ENCODE data around the gene IFT81. TPM values are rescaled to one million over a fixed set of nuclear protein-coding genes. Genes with fewer than 3 reads are reported as not detected.
"Not testable (repeated sequence)": the region's sequence is repeated elsewhere in the genome, so short reads cannot be mapped to it uniquely, and the experiment has no call there.

The IFT81 gene
- total and polyA plus RNA-seq, 2 of the 13 experiments (the other 11 are each of a cell fraction or from before 2014, with no cell fraction given) = 4.2 to 13.0 TPM

DNA sequence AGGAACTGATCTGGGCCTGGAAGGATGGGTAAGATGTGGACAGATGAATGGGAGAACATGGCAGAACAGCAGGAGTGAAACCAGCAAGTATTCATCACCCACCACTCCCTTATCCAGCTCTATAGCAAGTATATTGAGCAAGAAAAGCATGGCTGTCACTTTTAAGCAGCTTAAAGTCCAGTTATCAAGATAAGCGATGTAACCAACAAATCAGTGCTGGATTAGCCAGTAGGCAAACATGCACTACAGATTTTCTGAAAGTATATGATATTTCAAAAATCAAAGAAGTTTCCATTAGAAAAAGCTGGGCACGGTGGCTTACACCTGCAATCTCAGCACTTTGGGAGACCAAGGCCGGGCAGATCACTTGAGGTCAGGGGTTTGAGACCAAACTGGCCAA lies 103.0 kb downstream of the IFT81 start:
- BruUV-seq (replicated peaks) = no TSS peak
- Histone ChIP-seq H3K4me1 (ENCODE audit: insufficient read depth, low read length) (peaks cover 20% of the 10 kb centered on the region), H3K27ac (ENCODE audit: extremely low read length, insufficient read depth, low read length) (no peak overlapping the region), H4K20me1 (ENCODE audit: insufficient read depth, low read length) (no peaks in the 10 kb centered on the region), H3K9me3 (ENCODE audit: low read length) (no peaks in the 10 kb centered on the region), H3K36me3 (replicated peaks in 1 of 2; ENCODE audit: control insufficient read depth in 1 of 2, insufficient read depth in 2 of 2, low read length in 2 of 2) (no peaks in the 10 kb centered on the region), H3K79me2 (ENCODE audit: insufficient read depth, low read length) (no peaks in the 10 kb centered on the region), H3K4me3 (replicated peaks in 1 of 3; ENCODE audit: insufficient read depth in 1 of 3, low read depth in 2 of 3, low read length in 3 of 3) (no peak overlapping the region), H3K27me3 (ENCODE audit: control insufficient read depth in 1 of 2, insufficient read depth in 2 of 2, low read length in 2 of 2) (no peaks in the 10 kb centered on the region), H2AFZ (ENCODE audit: low read length) (no peak overlapping the region), H3K9ac (ENCODE audit: insufficient read depth, low read depth, low read length) (no peak overlapping the region), H3K4me2 (ENCODE audit: low read depth, low read length) (no peak overlapping the region)
- ChIA-PET CTCF (ENCODE audit: low intra/inter-chr PET ratio, low total read pairs) (no interaction called here), POLR2A (interaction anchor here (1.3 kb wide), 1 partner anchor 21 kb away, joined by 6 read pairs; no protein-coding TSS in a partner anchor)
- TF ChIP-seq ARNTL (CRISPR knock-in tag; IDR thresholded peaks at IDR 0.05) (no peak), SIN3B (IDR thresholded peaks at IDR 0.05; ENCODE audit: low read length) (no peak), ZNF724P (CRISPR knock-in tag; IDR thresholded peaks at IDR 0.05; ENCODE audit: borderline replicate concordance) (no peak), HNRNPK (IDR thresholded peaks at IDR 0.05; ENCODE audit: low read depth, low read length, poor library complexity, severe bottlenecking) (no peak), KMT2A (CRISPR knock-in tag; IDR thresholded peaks at IDR 0.05) (no peak), FOSL2 (CRISPR knock-in tag; IDR thresholded peaks at IDR 0.05) (no peak), ZMAT5 (CRISPR knock-in tag; IDR thresholded peaks at IDR 0.05; ENCODE audit: borderline replicate concordance, low read depth) (no peak), ZNF652 (CRISPR knock-in tag; IDR thresholded peaks at IDR 0.05; ENCODE audit: borderline replicate concordance, low read depth) (no peak), CEBPB (IDR thresholded peaks at IDR 0.05; ENCODE audit: borderline replicate concordance, low read depth, low read length) (no peak), SKIL (CRISPR knock-in tag; IDR thresholded peaks at IDR 0.05; ENCODE audit: borderline replicate concordance) (no peak)
- TF ChIP-seq, protein P1, sequence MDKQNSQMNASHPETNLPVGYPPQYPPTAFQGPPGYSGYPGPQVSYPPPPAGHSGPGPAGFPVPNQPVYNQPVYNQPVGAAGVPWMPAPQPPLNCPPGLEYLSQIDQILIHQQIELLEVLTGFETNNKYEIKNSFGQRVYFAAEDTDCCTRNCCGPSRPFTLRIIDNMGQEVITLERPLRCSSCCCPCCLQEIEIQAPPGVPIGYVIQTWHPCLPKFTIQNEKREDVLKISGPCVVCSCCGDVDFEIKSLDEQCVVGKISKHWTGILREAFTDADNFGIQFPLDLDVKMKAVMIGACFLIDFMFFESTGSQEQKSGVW (CRISPR knock-in tag; IDR thresholded peaks at IDR 0.05; ENCODE audit: borderline replicate concordance) = no peak
- intact Hi-C loops (cut with micrococcal nuclease; ENCODE audit: unreplicated experiment) (no loop called here), in situ Hi-C loops (cut with HindIII; ENCODE audit: extremely low pct_ligation_motif_present, low pct_unique_long_range_greater_than_20kb) (no loop called here)
- 100% methylated on average over 3 of the region's 3 CpGs for WGBS (ENCODE audit: low lambda C conversion rate)
- no peak for DNase-seq (ENCODE audit: low spot score)
- no peak for ATAC-seq
- no peak for FAIRE-seq

DNA sequence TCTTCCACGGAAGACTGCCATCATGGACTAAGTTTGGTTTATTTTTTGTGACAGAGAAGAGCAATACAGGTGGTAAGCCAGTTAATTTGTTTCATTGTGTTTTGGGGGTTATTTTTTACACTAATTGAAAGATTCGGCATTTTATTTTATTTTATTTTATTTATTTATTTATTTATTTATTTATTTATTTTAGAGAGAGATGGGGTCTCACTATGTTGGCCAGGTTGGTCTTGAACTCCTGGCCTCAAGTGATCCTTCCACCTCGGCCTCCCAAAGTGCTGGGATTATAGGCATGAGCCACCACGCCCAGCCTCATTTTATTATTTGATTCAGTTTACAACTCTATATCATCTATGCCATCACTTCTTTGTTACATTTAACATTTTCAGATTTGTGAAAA lies 104.2 kb downstream of the IFT81 start:
- peaks cover 24% of the 10 kb centered on the region for H3K4me1 ChIP-seq (ENCODE audit: insufficient read depth, low read length)
- in situ Hi-C loops (cut with HindIII; ENCODE audit: extremely low pct_ligation_motif_present, low pct_unique_long_range_greater_than_20kb); H3K4me3 ChIP-seq (replicated peaks in 1 of 3; ENCODE audit: insufficient read depth in 1 of 3, low read depth in 2 of 3, low read length in 3 of 3); H2AFZ ChIP-seq (ENCODE audit: low read length); intact Hi-C loops (cut with micrococcal nuclease; ENCODE audit: unreplicated experiment); H3K9ac ChIP-seq (ENCODE audit: insufficient read depth, low read depth, low read length); CTCF ChIA-PET (ENCODE audit: low intra/inter-chr PET ratio, low total read pairs); H4K20me1 ChIP-seq (ENCODE audit: insufficient read depth, low read length); H3K79me2 ChIP-seq (ENCODE audit: insufficient read depth, low read length); ATAC-seq; DNase-seq (ENCODE audit: low spot score); H3K27me3 ChIP-seq (ENCODE audit: control insufficient read depth in 1 of 2, insufficient read depth in 2 of 2, low read length in 2 of 2); H3K9me3 ChIP-seq (ENCODE audit: low read length); H3K27ac ChIP-seq (ENCODE audit: extremely low read length, insufficient read depth, low read length); FAIRE-seq; H3K36me3 ChIP-seq (replicated peaks in 1 of 2; ENCODE audit: control insufficient read depth in 1 of 2, insufficient read depth in 2 of 2, low read length in 2 of 2); BruUV-seq (replicated peaks); H3K4me2 ChIP-seq (ENCODE audit: low read depth, low read length): not testable (repeated sequence)
- WGBS (ENCODE audit: low lambda C conversion rate) = 88% methylated on average over 4 of the region's 4 CpGs
- POLR2A ChIA-PET = interaction anchor here (0.8 kb wide), 1 partner anchor 21 kb away, joined by 3 read pairs; no protein-coding TSS in a partner anchor

All from HepG2 (cell line).